IPS-18a (cell line): ENCODE results near the gene DOK7.

Source experiments
- H3K27ac ChIP-seq: one replicate; pipeline ENCODE4 v1.5.1; 2013; ENCODE audit warnings: low read length
- H3K27me3 ChIP-seq: one replicate; pipeline ENCODE4 v1.6.1; 2013; ENCODE audit warnings: mild to moderate bottlenecking, low read length; ENCODE audit not compliant: control insufficient read depth, insufficient read depth
- H3K36me3 ChIP-seq: one replicate; pipeline ENCODE4 v1.6.1; 2013; ENCODE audit warnings: low read depth, low read length; ENCODE audit not compliant: control insufficient read depth
- H3K4me1 ChIP-seq: one replicate; pipeline ENCODE4 v1.6.1; 2013; ENCODE audit warnings: low read depth, low read length; ENCODE audit not compliant: control insufficient read depth
- H3K4me3 ChIP-seq: one replicate; pipeline ENCODE4 v1.5.1; 2013; ENCODE audit warnings: low read length
- H3K9ac ChIP-seq: one replicate; pipeline ENCODE4 v1.6.1; 2013; ENCODE audit warnings: mild to moderate bottlenecking, low read length, moderate library complexity
- H3K9me3 ChIP-seq: one replicate; pipeline ENCODE4 v1.6.1; 2013; ENCODE audit warnings: low read depth, low read length; ENCODE audit not compliant: control insufficient read depth

Gene DOK7

GRCh38 chr4:3519468-3520264 lies 56.6 kb downstream of the DOK7 start:
- Histone ChIP-seq H3K9me3 (no peaks in the 10 kb centered on the region), H3K36me3 (peaks cover 54% of the 10 kb centered on the region), H3K4me3 (no peak overlapping the region), H3K27ac (no peak overlapping the region), H3K27me3 (no peaks in the 10 kb centered on the region), H3K4me1 (no peaks in the 10 kb centered on the region), H3K9ac (no peak overlapping the region)

- Histone ChIP-seq H3K4me3 (no peak overlapping the region), H3K27ac (no peak overlapping the region), H3K9me3 (no peaks in the 10 kb centered on the region), H3K36me3 (peaks cover 57% of the 10 kb centered on the region), H3K27me3 (no peaks in the 10 kb centered on the region), H3K9ac (no peak overlapping the region), H3K4me1 (no peaks in the 10 kb centered on the region)
These were observed 57.2 kb downstream of the DOK7 start for GRCh38 chr4:3520276-3520675.

- no peak overlapping the region for H3K27ac ChIP-seq
- no peaks in the 10 kb centered on the region for H3K4me1 ChIP-seq
- no peaks in the 10 kb centered on the region for H3K9me3 ChIP-seq
- no peaks in the 10 kb centered on the region for H3K27me3 ChIP-seq
- no peak overlapping the region for H3K9ac ChIP-seq
- H3K4me3 ChIP-seq, result no peak overlapping the region
- H3K36me3 ChIP-seq, result peaks cover 52% of the 10 kb centered on the region
These were observed 57.9 kb downstream of the DOK7 start for GRCh38 chr4:3520796-3521600.

GRCh38 chr4:3521621-3522325 lies 58.7 kb downstream of the DOK7 start:
- no peak overlapping the region for H3K4me3 ChIP-seq
- peaks cover 45% of the 10 kb centered on the region for H3K36me3 ChIP-seq
- no peaks in the 10 kb centered on the region for H3K4me1 ChIP-seq

GRCh38 chr4:3522326-3522640 lies 59.2 kb downstream of the DOK7 start:
- Histone ChIP-seq H3K36me3 (peaks cover 40% of the 10 kb centered on the region), H3K4me3 (no peak overlapping the region), H3K9ac (no peak overlapping the region), H3K27ac (no peak overlapping the region), H3K9me3 (no peaks in the 10 kb centered on the region), H3K27me3 (no peaks in the 10 kb centered on the region), H3K4me1 (no peaks in the 10 kb centered on the region)

More at GRCh38 chr4:3521621-3522325, 58.7 kb downstream of the DOK7 start:
- no peaks in the 10 kb centered on the region for H3K27me3 ChIP-seq
- no peak overlapping the region for H3K9ac ChIP-seq
- no peak overlapping the region for H3K27ac ChIP-seq
- H3K9me3 ChIP-seq, result no peaks in the 10 kb centered on the region

GRCh38 chr4:3522651-3523050 lies 59.5 kb downstream of the DOK7 start:
- peaks cover 36% of the 10 kb centered on the region for H3K36me3 ChIP-seq
- no peaks in the 10 kb centered on the region for H3K4me1 ChIP-seq
- no peaks in the 10 kb centered on the region for H3K9me3 ChIP-seq
- H3K27ac ChIP-seq, result no peak overlapping the region
- no peak overlapping the region for H3K4me3 ChIP-seq
- no peak overlapping the region for H3K9ac ChIP-seq
- no peaks in the 10 kb centered on the region for H3K27me3 ChIP-seq

GRCh38 chr4:3523146-3523627 lies 60.1 kb downstream of the DOK7 start:
- no peak overlapping the region for H3K4me3 ChIP-seq
- H3K36me3 ChIP-seq, result peaks cover 31% of the 10 kb centered on the region
- H3K9ac ChIP-seq, result no peak overlapping the region
- H3K9me3 ChIP-seq, result no peaks in the 10 kb centered on the region
- no peaks in the 10 kb centered on the region for H3K27me3 ChIP-seq
- H3K4me1 ChIP-seq, result no peaks in the 10 kb centered on the region
- H3K27ac ChIP-seq, result no peak overlapping the region

GRCh38 chr4:3523628-3524221 lies 60.6 kb downstream of the DOK7 start:
- Histone ChIP-seq H3K4me3 (no peak overlapping the region), H3K36me3 (peaks cover 29% of the 10 kb centered on the region), H3K9ac (no peak overlapping the region), H3K27me3 (no peaks in the 10 kb centered on the region), H3K4me1 (no peaks in the 10 kb centered on the region), H3K9me3 (no peaks in the 10 kb centered on the region), H3K27ac (no peak overlapping the region)

GRCh38 chr4:3524349-3524748 lies 61.2 kb downstream of the DOK7 start:
- Histone ChIP-seq H3K27me3 (no peaks in the 10 kb centered on the region), H3K9ac (no peak overlapping the region), H3K36me3 (peaks cover 30% of the 10 kb centered on the region), H3K4me3 (no peak overlapping the region), H3K27ac (no peak overlapping the region), H3K4me1 (no peaks in the 10 kb centered on the region), H3K9me3 (no peaks in the 10 kb centered on the region)

GRCh38 chr4:3524920-3525319 lies 61.8 kb downstream of the DOK7 start:
- peaks cover 31% of the 10 kb centered on the region for H3K36me3 ChIP-seq
- H3K9ac ChIP-seq, result no peak overlapping the region

More at GRCh38 chr4:3524920-3525319, 61.8 kb downstream of the DOK7 start:
- H3K4me1 ChIP-seq, result no peaks in the 10 kb centered on the region
- no peak overlapping the region for H3K4me3 ChIP-seq
- H3K9me3 ChIP-seq, result no peaks in the 10 kb centered on the region
- H3K27me3 ChIP-seq, result no peaks in the 10 kb centered on the region
- no peak overlapping the region for H3K27ac ChIP-seq
